Activated CD8-positive, alpha-beta memory T cell treated with anti-CD3 and anti-CD28 coated beads, Interleukin-2, amount 50 U/mL, for 24 hours (primary cell): ENCODE measurements around the gene IQCB1.
"Not testable (repeated sequence)": the region's sequence is repeated elsewhere in the genome, so short reads cannot be mapped to it uniquely, and the experiment has no call there.

ENCODE experiments used
- DNase-seq: peaks from one replicate; pipeline ENCODE4 v3.0.0-alpha.2; 2020; ENCODE audit errors: extremely low read depth

Gene IQCB1

DNA sequence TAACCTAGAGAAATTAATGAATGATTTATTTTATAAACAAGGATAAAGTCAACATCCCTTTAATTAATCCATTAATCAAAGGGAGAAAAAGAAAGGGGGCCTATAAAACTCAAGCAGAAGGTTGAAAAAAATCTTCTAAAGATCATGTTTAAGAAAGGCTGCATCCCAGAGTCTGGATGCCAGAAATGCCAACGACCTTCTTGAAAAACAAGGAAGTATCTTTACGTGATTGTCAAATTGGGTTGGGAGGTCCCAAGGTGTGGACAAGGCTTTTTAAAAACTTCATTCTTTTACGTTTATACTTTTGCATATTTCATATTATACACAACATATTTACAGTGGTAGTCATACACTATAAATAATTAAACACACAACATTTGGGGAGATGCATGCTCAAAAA is 86.9 kb downstream of the IQCB1 start:
- no peak for DNase-seq

GRCh38 chr3:121743106-121743505 is 91.8 kb downstream of the IQCB1 start:
- not testable (repeated sequence) for DNase-seq

- no peak for DNase-seq
Measured at GRCh38 chr3:121740896-121741295, 94.0 kb downstream of the IQCB1 start.

DNA sequence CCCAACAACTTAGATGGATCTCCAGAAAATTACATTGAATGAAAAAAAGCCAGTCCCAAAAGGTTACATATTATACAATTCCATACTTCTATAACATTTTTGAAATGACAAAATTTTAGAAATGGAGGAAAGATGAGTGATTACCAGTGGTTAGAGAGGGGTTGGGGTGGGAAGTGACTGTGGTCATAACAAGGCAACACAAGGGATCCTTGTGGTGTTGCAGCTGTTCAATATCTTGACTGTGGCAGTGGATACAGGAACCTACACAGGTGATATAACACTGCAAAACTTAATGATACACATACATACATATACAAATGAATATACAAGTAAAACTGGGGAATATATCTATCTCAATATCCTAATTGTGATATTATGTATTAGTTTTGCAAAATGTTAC is 95.0 kb downstream of the IQCB1 start:
- DNase-seq, result no peak

DNA sequence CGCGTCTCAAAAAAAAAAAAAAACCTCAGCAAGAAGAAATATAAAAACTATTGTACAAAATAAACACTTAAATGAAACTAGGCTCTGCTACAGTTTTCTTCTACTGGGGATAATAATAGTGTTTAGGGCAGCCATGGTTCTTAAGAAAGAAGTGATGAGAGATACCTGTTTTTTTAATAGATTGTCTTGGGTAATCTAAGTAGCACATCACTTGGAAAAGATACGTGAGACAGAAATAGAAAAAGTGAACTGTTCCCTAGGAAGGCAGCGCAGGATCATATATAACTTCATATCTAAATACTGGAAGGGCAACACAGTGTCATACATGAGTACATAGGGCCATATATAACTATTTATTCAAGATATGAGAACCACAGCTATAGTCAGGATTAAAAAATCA is 97.2 kb downstream of the IQCB1 start:
- no peak for DNase-seq

- DNase-seq, result no peak
Measured at GRCh38 chr3:121736112-121736511, 98.7 kb downstream of the IQCB1 start.

DNA sequence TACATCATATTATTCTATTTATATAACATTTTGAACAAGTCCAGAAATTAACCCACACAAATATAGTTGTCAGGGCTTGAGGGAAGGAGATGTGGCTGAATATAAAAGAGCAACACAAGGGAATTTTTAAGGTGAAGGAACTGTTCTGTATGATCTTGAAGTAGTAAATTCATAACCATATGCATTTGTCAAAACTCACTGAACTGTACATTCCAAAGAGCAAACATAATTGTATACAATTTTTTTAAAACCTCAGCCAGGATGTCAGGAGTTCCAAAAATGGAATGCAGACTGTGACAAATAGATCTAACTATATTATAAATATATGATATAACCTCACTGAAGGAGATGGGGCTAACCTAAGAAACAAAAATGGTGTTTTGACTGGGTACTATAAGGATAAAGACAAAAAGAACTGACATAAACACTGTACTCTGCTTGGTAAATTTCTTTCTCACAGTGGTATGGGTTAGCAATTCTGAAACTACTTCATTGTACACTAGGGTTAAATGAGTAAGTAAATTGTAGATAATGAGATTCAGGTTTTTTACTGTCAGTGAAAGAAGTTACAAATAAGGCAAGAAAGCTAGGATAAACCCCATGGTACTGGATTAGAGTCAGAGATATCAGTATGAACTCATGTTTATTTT is 99.7 kb downstream of the IQCB1 start:
- no peak for DNase-seq

GRCh38 chr3:121730940-121731687 is 103.7 kb downstream of the IQCB1 start:
- DNase-seq, result no peak

- DNase-seq, result no peak
Measured at GRCh38 chr3:121724130-121724529, 110.7 kb downstream of the IQCB1 start.

GRCh38 chr3:121723485-121723884 is 111.4 kb downstream of the IQCB1 start:
- no peak for DNase-seq

GRCh38 chr3:121722411-121722810 is 112.4 kb downstream of the IQCB1 start:
- DNase-seq, result no peak

- DNase-seq, result no peak
Measured at GRCh38 chr3:121720163-121720562, 114.7 kb downstream of the IQCB1 start.
